ELF-1 (cell line): Measurements from ENCODE around the gene RENBP.

Experiments used
- DNase-seq: peaks from one replicate; pipeline ENCODE4 v3.0.0-alpha.2; 2016; ENCODE audit warnings: low read depth, low spot score

The RENBP gene

GRCh38 chrX:153971124-153971449 is 26.6 kb upstream of the RENBP start:
- DNase-seq: peak; percentile 93

- peak; percentile 79 for DNase-seq
Measured at GRCh38 chrX:153970357-153971123, 26.1 kb upstream of the RENBP start.

DNA sequence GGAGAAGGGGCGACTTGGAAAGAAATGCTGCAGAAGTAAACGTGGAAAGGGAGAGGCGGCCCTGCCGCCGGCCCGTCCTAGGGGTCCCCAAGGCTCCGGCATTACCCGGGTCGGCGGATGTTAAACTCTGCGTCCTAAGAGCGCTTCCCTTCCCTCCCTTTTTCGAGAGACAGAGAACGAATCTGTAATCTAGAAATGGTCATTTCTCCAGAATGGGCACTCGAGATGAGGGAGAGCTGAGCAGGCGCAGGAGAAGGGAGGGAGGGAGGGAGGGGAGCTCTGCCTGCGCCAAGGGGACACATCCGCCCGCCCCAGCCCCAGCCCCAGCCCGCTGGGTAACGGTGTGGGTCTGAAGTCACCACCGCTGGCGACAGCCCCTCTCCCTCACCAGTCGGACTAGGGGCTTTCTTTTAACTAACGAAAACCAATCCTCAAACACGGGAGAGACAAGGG is 25.5 kb upstream of the RENBP start:
- peak; percentile 44 for DNase-seq

- peak; percentile 65 for DNase-seq
Measured at GRCh38 chrX:153969125-153969903, 24.9 kb upstream of the RENBP start.

- peak; percentile 74 for DNase-seq
Measured at GRCh38 chrX:153968754-153969124, 24.3 kb upstream of the RENBP start.

GRCh38 chrX:153968255-153968654 is 23.8 kb upstream of the RENBP start:
- DNase-seq: no peak

DNA sequence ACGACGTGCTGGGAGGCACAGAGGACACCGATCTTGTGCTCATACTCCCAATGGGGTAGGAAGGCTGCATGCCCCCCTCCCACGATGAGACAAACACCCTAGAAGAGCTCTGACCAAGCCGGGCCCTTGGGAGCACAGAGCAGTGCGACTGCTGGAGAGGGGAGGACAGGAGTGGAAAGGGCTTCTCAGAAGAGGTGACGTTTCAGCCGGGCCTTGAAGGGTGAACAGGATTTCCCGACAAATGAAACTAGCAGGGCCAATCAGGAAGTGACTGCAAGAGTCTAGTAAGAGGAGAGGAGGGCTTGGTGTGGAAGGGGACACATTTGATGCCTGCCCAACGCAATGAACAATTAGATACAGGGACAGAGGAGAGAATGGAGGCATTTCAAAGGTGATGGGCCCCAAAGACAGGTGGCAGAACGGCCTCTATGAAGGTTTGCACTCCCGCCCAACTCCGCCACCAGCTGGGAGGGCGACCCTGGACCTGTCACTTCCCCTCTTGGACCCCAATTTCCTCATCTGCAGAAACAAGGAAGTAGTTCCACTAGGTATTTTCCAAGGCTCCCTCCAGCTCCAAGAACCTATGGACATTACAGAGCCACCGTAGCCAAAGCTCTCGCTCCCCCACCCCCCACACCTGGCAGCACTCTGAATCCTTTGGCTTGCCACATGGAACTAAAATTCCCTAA is 23.2 kb upstream of the RENBP start:
- no peak for DNase-seq

DNA sequence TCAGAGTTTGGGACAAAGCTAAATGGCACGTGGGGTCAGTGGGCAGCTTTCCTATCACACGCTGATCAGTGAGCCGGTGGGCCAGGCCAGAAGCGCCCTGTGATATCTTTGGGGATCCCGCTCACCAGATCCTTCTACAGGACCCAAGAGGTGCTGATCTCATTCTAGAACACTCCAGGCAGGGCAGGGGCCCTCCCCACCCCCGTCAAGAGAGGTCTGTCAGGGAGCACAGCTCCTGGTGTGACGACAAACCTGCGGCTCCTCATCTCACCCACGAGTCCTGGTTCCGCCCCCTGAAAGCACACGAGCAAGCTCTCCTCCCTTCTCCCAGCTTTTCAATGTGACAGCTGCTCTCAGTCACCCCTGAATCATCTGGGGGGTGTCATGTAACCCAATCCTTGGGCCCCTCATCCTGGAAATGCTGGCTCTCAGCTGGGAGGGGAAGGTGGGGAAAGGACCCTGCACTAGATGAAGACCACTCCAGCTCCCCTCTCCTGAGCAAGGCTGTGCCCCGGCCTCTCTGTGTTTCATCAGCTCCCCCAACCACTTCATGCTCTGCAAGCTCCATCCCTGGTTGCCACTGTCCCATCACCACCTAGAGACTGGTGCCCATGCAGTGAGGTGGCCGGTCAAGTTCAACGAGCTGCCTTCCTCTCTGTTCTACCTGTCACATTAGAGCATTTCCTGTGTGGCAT is 22.5 kb upstream of the RENBP start:
- DNase-seq: no peak

DNA sequence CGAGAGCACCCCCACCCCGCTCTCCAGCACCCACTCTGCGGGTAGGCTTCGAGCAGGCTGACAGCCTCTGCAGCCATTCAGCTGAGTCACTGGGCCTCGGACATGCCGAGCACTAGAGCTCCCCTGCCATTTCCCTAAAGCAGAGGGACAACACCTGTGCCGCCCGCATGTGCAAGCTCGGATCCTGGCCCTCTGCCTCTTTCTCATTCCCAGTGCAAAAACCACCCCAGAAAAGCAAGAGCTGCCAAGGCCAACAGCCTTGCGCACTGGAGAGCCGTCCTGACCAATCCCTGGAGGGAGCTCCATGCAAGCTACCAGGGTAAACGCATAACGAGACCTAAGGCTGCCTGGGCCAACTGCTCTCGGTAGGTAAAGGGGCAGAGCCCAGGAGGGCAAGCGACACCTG is 21.8 kb upstream of the RENBP start:
- no peak for DNase-seq

DNA sequence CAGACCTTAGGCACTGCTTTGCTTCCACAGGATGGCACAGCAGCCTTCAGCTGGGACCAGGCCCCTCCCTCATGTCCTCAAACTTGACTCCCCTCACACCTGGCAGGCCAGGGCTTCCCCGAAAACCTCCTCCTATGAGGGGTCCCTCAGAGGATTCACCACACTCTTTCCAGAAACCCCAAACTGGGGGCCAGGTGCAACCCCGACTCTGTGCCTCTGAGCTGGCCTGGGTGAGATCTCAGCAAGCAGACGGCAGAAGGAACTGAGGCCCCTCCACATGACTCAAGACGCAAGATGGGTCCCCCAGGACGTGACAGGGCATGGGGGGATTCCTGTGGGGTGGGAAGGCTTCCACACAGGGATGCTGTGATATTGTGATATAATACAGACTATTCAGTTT is 21.0 kb upstream of the RENBP start:
- no peak for DNase-seq

- DNase-seq: no peak
Measured at GRCh38 chrX:153964105-153964504, 19.7 kb upstream of the RENBP start.

- no peak for DNase-seq
Measured at GRCh38 chrX:153963546-153963945, 19.1 kb upstream of the RENBP start.

GRCh38 chrX:153961292-153961691 is 16.8 kb upstream of the RENBP start:
- DNase-seq: no peak

GRCh38 chrX:153960786-153961185 is 16.3 kb upstream of the RENBP start:
- DNase-seq: no peak

- DNase-seq: no peak
Measured at GRCh38 chrX:153960077-153960476, 15.6 kb upstream of the RENBP start.

- DNase-seq: no peak
Measured at GRCh38 chrX:153959649-153960048, 15.2 kb upstream of the RENBP start.

DNA sequence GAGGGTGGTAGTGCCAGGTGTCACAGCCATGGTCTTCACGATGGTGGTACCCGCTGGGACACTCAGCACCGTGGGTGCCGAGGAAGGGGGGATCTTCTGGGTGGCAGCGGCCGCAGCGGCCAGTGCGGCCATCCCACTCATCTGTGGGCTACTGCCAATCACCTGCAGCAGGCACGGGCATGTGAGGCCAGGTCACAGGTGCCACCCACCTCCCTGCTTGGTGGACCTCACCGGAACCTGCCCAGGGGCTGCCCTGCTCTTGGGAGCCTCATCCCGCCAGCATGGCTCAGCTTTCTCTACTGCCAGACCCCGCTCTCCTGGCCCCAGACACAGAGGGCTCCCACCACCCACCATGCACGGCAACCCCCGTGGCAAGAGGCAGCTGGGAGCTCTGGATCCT is 14.2 kb upstream of the RENBP start:
- no peak for DNase-seq

DNA sequence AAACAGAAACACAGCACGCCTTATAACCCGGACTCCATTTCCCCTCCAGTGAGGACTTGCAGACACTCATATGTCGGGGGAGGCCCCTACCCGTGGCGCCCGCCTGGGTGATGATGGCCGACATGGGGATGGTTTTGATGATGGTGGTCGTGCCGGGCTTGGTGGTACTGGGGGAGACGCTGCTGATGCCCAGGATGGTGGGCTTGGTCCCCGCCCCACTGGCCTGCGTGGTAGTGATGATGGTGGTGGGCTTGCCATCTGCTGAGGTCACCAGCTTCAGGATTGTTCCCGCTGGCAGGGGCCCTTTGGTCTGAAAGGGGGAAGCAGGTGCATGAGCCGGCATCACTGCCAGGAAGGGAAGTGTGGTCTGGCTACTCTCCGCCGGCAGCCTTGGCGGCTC is 12.8 kb upstream of the RENBP start:
- no peak for DNase-seq

- DNase-seq: no peak
Measured at GRCh38 chrX:153956044-153956907, 11.8 kb upstream of the RENBP start.

- DNase-seq: no peak
Measured at GRCh38 chrX:153955228-153955732, 10.8 kb upstream of the RENBP start.
